A549 (cell line): Measurements from ENCODE around the gene BCL11B.

Source experiments
- EP300 ChIP-seq, 2 experiments: fragments of >200 bp; sonication (Bioruptor Twin); formaldehyde crosslinking; IDR thresholded peaks; 2 replicates in 1 of 2; 3 replicates in 1 of 2; pipeline ENCODE4 v1.6.1; 2016 to 2017
- FOXS1 ChIP-seq: fragments of 250-450 bp; sonication (Bioruptor Pico); IDR thresholded peaks from 2 replicates; pipeline ENCODE4 v1.5.0; 2020; ENCODE audit warnings: mild to moderate bottlenecking, moderate library complexity
- PHF8 ChIP-seq: fragments of 200-600 bp; sonication (generic); IDR thresholded peaks from 2 replicates; pipeline ENCODE4 v1.6.1; 2016; ENCODE audit warnings: low read depth, mild to moderate bottlenecking, antibody characterized with exemption, moderate library complexity, borderline replicate concordance
- POLR2A ChIP-seq: IDR thresholded peaks from 2 replicates; pipeline ENCODE4 v1.6.1; 2012; ENCODE audit warnings: mild to moderate bottlenecking, low read length
- POLR2AphosphoS2 ChIP-seq: conservative IDR thresholded peaks from 2 replicates; pipeline ENCODE4 v1.6.1; 2012; ENCODE audit warnings: low read length, improper control_type of control experiment, inconsistent platforms
- ZC3H11A ChIP-seq: fragments of 450-650 bp; IDR thresholded peaks from 2 replicates; pipeline ENCODE4 v1.6.1; 2014; ENCODE audit warnings: antibody characterized with exemption, mild to moderate bottlenecking
- TF ChIP-seq, protein P1 (sequence below): fragments of >200 bp; sonication (Bioruptor Twin); formaldehyde crosslinking; IDR thresholded peaks from 3 replicates; pipeline ENCODE4 v1.5.1; 2016

DNA sequence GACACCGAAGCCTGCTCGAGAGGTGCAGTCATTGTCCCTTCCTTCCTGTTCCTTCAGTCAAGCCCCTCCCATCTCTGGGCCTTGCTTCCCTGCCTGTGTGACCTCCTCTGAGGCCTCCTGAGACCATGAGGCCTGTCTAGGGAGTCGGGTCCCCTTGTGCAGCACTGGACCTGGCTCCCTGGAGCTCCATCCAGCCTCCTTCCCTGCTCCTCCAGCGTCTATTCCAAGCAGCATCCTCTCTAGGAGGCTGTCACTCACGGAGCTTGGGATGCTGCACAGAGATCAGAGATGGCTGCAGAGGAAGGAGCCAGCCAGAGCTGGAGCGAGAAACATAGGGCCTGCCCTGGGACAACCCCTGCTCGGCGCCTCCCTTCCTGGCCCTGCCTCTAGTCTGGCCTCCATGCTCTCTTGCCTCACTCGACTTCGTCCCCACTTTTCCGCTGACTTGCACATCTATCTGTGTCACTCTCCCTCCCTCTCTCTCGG is 142.7 kb downstream of the BCL11B start:
- TF ChIP-seq ZC3H11A (no peak), PHF8 (no peak), POLR2AphosphoS2 (no peak), EP300 (IDR thresholded peaks at IDR 0.05) (no peak), POLR2A (no peak), FOXS1 (CRISPR knock-in tag) (no peak)
- TF ChIP-seq, protein P1, sequence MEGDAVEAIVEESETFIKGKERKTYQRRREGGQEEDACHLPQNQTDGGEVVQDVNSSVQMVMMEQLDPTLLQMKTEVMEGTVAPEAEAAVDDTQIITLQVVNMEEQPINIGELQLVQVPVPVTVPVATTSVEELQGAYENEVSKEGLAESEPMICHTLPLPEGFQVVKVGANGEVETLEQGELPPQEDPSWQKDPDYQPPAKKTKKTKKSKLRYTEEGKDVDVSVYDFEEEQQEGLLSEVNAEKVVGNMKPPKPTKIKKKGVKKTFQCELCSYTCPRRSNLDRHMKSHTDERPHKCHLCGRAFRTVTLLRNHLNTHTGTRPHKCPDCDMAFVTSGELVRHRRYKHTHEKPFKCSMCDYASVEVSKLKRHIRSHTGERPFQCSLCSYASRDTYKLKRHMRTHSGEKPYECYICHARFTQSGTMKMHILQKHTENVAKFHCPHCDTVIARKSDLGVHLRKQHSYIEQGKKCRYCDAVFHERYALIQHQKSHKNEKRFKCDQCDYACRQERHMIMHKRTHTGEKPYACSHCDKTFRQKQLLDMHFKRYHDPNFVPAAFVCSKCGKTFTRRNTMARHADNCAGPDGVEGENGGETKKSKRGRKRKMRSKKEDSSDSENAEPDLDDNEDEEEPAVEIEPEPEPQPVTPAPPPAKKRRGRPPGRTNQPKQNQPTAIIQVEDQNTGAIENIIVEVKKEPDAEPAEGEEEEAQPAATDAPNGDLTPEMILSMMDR: no peak
